ENCODE data around the gene NEIL1. TPM values are rescaled to one million over a fixed set of nuclear protein-coding genes. Genes with fewer than 3 reads are reported as not detected.

Gene NEIL1
- polyA plus RNA-seq, 2 of the 4 experiments (the other 2 are of a cell fraction): 3.2 to 6.8 TPM

GRCh38 chr15:75335705-75336355, 11.0 kb upstream of the NEIL1 start, which contains the start of gene COMMD4:
Gene COMMD4, plus strand, starts transcription at chr15:75336063. Its CDS starts 27 bp downstream, at chr15:75336090.
- TF ChIP-seq E2F6 (IDR thresholded peaks at IDR 0.05; ENCODE audit: borderline replicate concordance, low read depth) (peak; percentile 98), TP53 (CRISPR knock-in tag; IDR thresholded peaks at IDR 0.05) (0 out of 2 replicates have a peak, but pooled peaks have one; percentile 39), PBX3 (IDR thresholded peaks at IDR 0.05) (0 out of 2 replicates have a peak, but pooled peaks have one; percentile 68), HEYL (CRISPR knock-in tag; IDR thresholded peaks at IDR 0.05) (no peak), ATOH8 (CRISPR knock-in tag; IDR thresholded peaks at IDR 0.05; ENCODE audit: low read depth) (peak; percentile 64; the same call in 1 of the 2 replicates), KDM5A (IDR thresholded peaks at IDR 0.05) (peak; percentile 94), HOXB13 (CRISPR knock-in tag; IDR thresholded peaks at IDR 0.05; ENCODE audit: low read depth) (peak; percentile 63; the same call in 1 of the 2 replicates), CTCF (IDR thresholded peaks at IDR 0.05) (no peak), TFCP2L1 (CRISPR knock-in tag; IDR thresholded peaks at IDR 0.05) (no peak), EHF (CRISPR knock-in tag; IDR thresholded peaks at IDR 0.05) (0 out of 2 replicates have a peak, but pooled peaks have one; percentile 31), BCL3 (IDR thresholded peaks at IDR 0.05) (peak; percentile 62; the same call in 1 of the 3 replicates), RFX5 (IDR thresholded peaks at IDR 0.05) (0 out of 2 replicates have a peak, but pooled peaks have one; percentile 29), PHF8 (IDR thresholded peaks at IDR 0.05; ENCODE audit: borderline replicate concordance, low read depth) (peak; percentile 72), ESRRA (IDR thresholded peaks at IDR 0.05; ENCODE audit: borderline replicate concordance, low read length) (no peak), EP300 (IDR thresholded peaks at IDR 0.05) (no peak), CHD4 (IDR thresholded peaks at IDR 0.05; ENCODE audit: borderline replicate concordance) (no peak), HDAC2 (IDR thresholded peaks at IDR 0.05) (no peak), ZFP36 (IDR thresholded peaks at IDR 0.05; ENCODE audit: borderline replicate concordance, partially characterized antibody) (no peak), FOSL2 (IDR thresholded peaks at IDR 0.05) (no peak), FOSL2 (CRISPR knock-in tag; IDR thresholded peaks at IDR 0.05) (peak; percentile 56), HOXB5 (CRISPR knock-in tag; IDR thresholded peaks at IDR 0.05) (peak; percentile 88), ZSCAN20 (CRISPR knock-in tag; IDR thresholded peaks at IDR 0.05) (no peak), ZC3H11A (IDR thresholded peaks at IDR 0.05) (no peak), POLR2A (IDR thresholded peaks at IDR 0.05; ENCODE audit: low read length) (peak; percentile 81), USF2 (IDR thresholded peaks at IDR 0.05) (peak; percentile 99), MAX (IDR thresholded peaks at IDR 0.05) (peak; percentile 97), MAFK (IDR thresholded peaks at IDR 0.05; ENCODE audit: partially characterized antibody) (no peak), JUN (IDR thresholded peaks at IDR 0.05) (peak; percentile 46 to 84; a peak in 2 of 5 replicates), SMC3 (IDR thresholded peaks at IDR 0.05) (no peak), MAZ (IDR thresholded peaks at IDR 0.05; ENCODE audit: borderline replicate concordance, low read depth, low read length) (peak; percentile 90)
- ChIA-PET CTCF (interaction anchor here (0.8 to 2.0 kb wide), 2 partner anchors 13 to 32 kb away, joined by 3 to 10 read pairs; partner anchors contain the start of gene MAN2C1), POLR2A (interaction anchor here (1.1 to 1.2 kb wide), 2 partner anchors 12 to 32 kb away, joined by 3 read pairs; no protein-coding TSS in a partner anchor)
- FAIRE-seq (no peak), ATAC-seq (peak; percentile 90 to 93), DNase-seq (ENCODE audit: low read depth in 1 of 2, low spot score in 1 of 2) (peak; percentile 72 to 98)
- Histone ChIP-seq H3K4me1 (peaks cover 11% of the 10 kb centered on the region; the same call in 2 of the 3 replicates), H3K4me3 (peak within 1 kb of the TSS; percentile 60), H3K4me2 (peak within 1 kb of the TSS; percentile 85), H3K9me3 (no peaks in the 10 kb centered on the region), H3K27ac (peak within 1 kb of the TSS; percentile 72 to 91)
- WGBS (ENCODE audit: missing lambda C conversion rate): 1% methylated on average over 27 of the region's 42 CpGs

Measured in A549 (cell line).